NCI-H1694 (cell line): ENCODE measurements around the gene NR5A1.

Experiments used
- DNase-seq: peaks from one replicate; lab custom pipeline; 2025; lab: John Stamatoyannopoulos, UW

The NR5A1 gene

GRCh38 chr9:124457887-124458431 lies 49.2 kb downstream of the NR5A1 start:
- DNase-seq, result no peak

GRCh38 chr9:124457079-124457886 lies 49.9 kb downstream of the NR5A1 start:
- no peak for DNase-seq

- DNase-seq, result no peak
Observed at GRCh38 chr9:124456341-124457078, 50.7 kb downstream of the NR5A1 start.

- no peak for DNase-seq
Observed at GRCh38 chr9:124455820-124456219, 51.4 kb downstream of the NR5A1 start.

GRCh38 chr9:124454791-124455443 lies 52.3 kb downstream of the NR5A1 start:
- no peak for DNase-seq

GRCh38 chr9:124454296-124454695 lies 52.9 kb downstream of the NR5A1 start:
- no peak for DNase-seq

- no peak for DNase-seq
Observed at GRCh38 chr9:124453586-124454191, 53.5 kb downstream of the NR5A1 start.

- DNase-seq, result no peak
Observed at GRCh38 chr9:124452841-124453585, 54.2 kb downstream of the NR5A1 start.

- no peak for DNase-seq
Observed at GRCh38 chr9:124452326-124452725, 54.9 kb downstream of the NR5A1 start.

- DNase-seq, result no peak
Observed at GRCh38 chr9:124450931-124451661, 56.1 kb downstream of the NR5A1 start.

- no peak for DNase-seq
Observed at GRCh38 chr9:124450241-124450924, 56.8 kb downstream of the NR5A1 start, which contains the start of gene ADGRD2. Gene ADGRD2, plus strand, starts transcription at chr9:124450451. Its CDS starts 1,216 bp downstream, at chr9:124451667.

- no peak for DNase-seq
Observed at GRCh38 chr9:124449381-124450151, 57.6 kb downstream of the NR5A1 start.

- no peak for DNase-seq
Observed at GRCh38 chr9:124448019-124448418, 59.2 kb downstream of the NR5A1 start.

GRCh38 chr9:124447297-124447661 lies 59.9 kb downstream of the NR5A1 start:
- no peak for DNase-seq

GRCh38 chr9:124444166-124444565 lies 63.0 kb downstream of the NR5A1 start:
- no peak for DNase-seq

- no peak for DNase-seq
Observed at GRCh38 chr9:124443625-124444024, 63.6 kb downstream of the NR5A1 start.

- DNase-seq, result no peak
Observed at GRCh38 chr9:124442826-124443225, 64.4 kb downstream of the NR5A1 start.

GRCh38 chr9:124442379-124442778 lies 64.8 kb downstream of the NR5A1 start:
- DNase-seq, result no peak

- DNase-seq, result no peak
Observed at GRCh38 chr9:124441291-124441690, 65.9 kb downstream of the NR5A1 start.
